ENCODE data around the gene STYXL1. TPM values are rescaled to one million over a fixed set of nuclear protein-coding genes. Genes with fewer than 3 reads are reported as not detected.

The STYXL1 gene
- total RNA-seq, 1 donor from 2014 or later: 45.3 TPM

DNA sequence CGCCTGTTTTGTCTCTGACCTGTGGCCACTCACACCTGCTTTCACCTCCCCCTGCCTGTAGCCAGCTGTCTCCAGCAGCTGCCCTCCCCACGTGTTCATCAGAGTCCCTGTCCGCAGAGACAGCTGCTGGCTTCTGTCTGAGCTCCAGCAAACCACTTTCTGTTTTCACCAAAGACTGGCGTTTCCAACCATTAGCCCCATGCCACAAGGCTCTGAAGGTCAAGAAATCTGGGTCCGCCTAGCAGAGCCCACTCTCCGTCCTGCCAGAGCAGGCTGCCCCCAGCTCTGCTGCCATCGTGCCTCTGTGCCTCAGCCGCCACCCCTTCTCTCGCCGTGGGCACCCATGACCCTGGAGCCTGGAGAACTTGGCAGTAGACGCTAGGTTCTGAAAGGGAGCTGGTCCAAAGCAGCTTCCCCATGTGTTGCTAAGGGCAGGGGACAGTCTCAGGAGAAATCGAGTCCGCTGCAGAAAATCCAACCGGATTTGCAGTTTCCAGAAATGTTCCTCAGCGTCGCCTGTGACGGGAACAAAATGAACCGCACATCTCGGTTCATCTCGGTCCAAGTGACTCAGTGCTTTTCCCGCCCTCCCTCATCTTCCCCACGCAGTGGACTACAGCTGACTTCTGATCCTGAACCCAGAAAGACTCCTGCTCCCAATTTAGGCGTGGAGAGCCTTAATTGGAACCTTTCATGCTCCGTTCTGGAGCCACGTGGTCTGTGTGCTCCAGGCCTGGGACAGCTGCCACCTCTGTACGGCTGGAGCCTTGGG is 81.4 kb downstream of the STYXL1 start:
- Histone ChIP-seq H3K79me2 (ENCODE audit: insufficient read depth, low read length) (no peaks in the 10 kb centered on the region), H3K36me3 (ENCODE audit: insufficient read depth, low read length) (no peaks in the 10 kb centered on the region), H3K9ac (ENCODE audit: low read length) (no peak overlapping the region), H2AFZ (ENCODE audit: low read depth, low read length) (no peak overlapping the region), H3K27ac (ENCODE audit: low read depth, low read length) (no peak overlapping the region), H3K27me3 (ENCODE audit: insufficient read depth, low read length) (no peaks in the 10 kb centered on the region), H3K4me2 (ENCODE audit: low read length) (no peak overlapping the region), H3K4me3 (ENCODE audit: insufficient read depth, low read depth, low read length) (no peak overlapping the region), H3K4me1 (ENCODE audit: insufficient read depth, low read length) (peaks cover 27% of the 10 kb centered on the region), H4K20me1 (ENCODE audit: insufficient read depth, low read length) (peaks cover 6% of the 10 kb centered on the region), H3K9me3 (ENCODE audit: insufficient read depth, low read depth, low read length) (no peaks in the 10 kb centered on the region)
- Mint-ChIP-seq H3K27me3 (ENCODE audit: low read depth, unreplicated experiment) (no peaks in the 10 kb centered on the region), H3K4me3 (ENCODE audit: unreplicated experiment) (no peak overlapping the region), H3K36me3 (ENCODE audit: low read depth, unreplicated experiment) (peaks cover 28% of the 10 kb centered on the region), H3K27ac (ENCODE audit: unreplicated experiment) (no peak overlapping the region), H3K4me1 (ENCODE audit: low read depth, unreplicated experiment) (peaks cover 14% of the 10 kb centered on the region), H3K9me3 (ENCODE audit: unreplicated experiment) (no peaks in the 10 kb centered on the region)
- FAIRE-seq (no peak), DNase-seq (ENCODE audit: low read depth) (peak; percentile 50)
- TF ChIP-seq, protein P1, sequence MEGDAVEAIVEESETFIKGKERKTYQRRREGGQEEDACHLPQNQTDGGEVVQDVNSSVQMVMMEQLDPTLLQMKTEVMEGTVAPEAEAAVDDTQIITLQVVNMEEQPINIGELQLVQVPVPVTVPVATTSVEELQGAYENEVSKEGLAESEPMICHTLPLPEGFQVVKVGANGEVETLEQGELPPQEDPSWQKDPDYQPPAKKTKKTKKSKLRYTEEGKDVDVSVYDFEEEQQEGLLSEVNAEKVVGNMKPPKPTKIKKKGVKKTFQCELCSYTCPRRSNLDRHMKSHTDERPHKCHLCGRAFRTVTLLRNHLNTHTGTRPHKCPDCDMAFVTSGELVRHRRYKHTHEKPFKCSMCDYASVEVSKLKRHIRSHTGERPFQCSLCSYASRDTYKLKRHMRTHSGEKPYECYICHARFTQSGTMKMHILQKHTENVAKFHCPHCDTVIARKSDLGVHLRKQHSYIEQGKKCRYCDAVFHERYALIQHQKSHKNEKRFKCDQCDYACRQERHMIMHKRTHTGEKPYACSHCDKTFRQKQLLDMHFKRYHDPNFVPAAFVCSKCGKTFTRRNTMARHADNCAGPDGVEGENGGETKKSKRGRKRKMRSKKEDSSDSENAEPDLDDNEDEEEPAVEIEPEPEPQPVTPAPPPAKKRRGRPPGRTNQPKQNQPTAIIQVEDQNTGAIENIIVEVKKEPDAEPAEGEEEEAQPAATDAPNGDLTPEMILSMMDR (IDR thresholded peaks at IDR 0.05; ENCODE audit: insufficient read depth, low read depth, low read length): no peak
- TF ChIP-seq EZH2 (IDR thresholded peaks at IDR 0.05; ENCODE audit: insufficient read depth, low read length): no peak

DNA sequence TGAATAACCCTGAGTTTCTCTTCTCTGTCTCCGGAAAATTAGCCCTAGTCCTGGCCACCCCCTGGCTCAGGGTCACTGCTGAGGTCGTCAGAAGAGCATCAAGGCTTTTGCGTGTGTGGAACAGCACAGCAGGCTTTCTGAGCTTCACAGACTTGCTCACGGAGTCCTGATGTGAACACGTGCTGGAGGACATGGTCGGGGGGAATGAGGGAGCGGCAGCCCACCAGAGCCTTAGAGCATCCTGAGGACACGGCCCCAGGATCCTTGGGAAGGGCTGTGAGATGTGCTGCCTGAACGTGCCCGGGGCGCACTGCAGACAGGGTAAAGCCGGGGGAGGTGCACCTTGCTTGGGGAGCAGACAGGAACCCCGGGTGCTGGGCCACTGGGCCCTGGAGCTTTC is 82.2 kb downstream of the STYXL1 start:
- FAIRE-seq (no peak), DNase-seq (ENCODE audit: low read depth) (no peak)
- H3K27ac Mint-ChIP-seq (ENCODE audit: unreplicated experiment): peak overlapping the region; percentile 34
- no peak overlapping the region for H3K27ac ChIP-seq (ENCODE audit: low read depth, low read length)
- H3K9ac ChIP-seq (ENCODE audit: low read length): no peak overlapping the region
- H3K27me3 Mint-ChIP-seq (ENCODE audit: low read depth, unreplicated experiment): no peaks in the 10 kb centered on the region
- H3K4me1 Mint-ChIP-seq (ENCODE audit: low read depth, unreplicated experiment): peaks cover 14% of the 10 kb centered on the region
- H3K36me3 Mint-ChIP-seq (ENCODE audit: low read depth, unreplicated experiment): peaks cover 29% of the 10 kb centered on the region
- no peaks in the 10 kb centered on the region for H3K36me3 ChIP-seq (ENCODE audit: insufficient read depth, low read length)
- no peak overlapping the region for H3K4me2 ChIP-seq (ENCODE audit: low read length)
- H3K4me1 ChIP-seq (ENCODE audit: insufficient read depth, low read length): peaks cover 27% of the 10 kb centered on the region
- H3K9me3 Mint-ChIP-seq (ENCODE audit: unreplicated experiment): no peaks in the 10 kb centered on the region
- TF ChIP-seq EZH2 (IDR thresholded peaks at IDR 0.05; ENCODE audit: insufficient read depth, low read length): no peak
- TF ChIP-seq, protein P1 (IDR thresholded peaks at IDR 0.05; ENCODE audit: insufficient read depth, low read depth, low read length): no peak
- H2AFZ ChIP-seq (ENCODE audit: low read depth, low read length): no peak overlapping the region
- no peaks in the 10 kb centered on the region for H3K9me3 ChIP-seq (ENCODE audit: insufficient read depth, low read depth, low read length)
- H3K27me3 ChIP-seq (ENCODE audit: insufficient read depth, low read length): no peaks in the 10 kb centered on the region
- H3K4me3 ChIP-seq (ENCODE audit: insufficient read depth, low read depth, low read length): no peak overlapping the region
- H4K20me1 ChIP-seq (ENCODE audit: insufficient read depth, low read length): peaks cover 6% of the 10 kb centered on the region
- no peaks in the 10 kb centered on the region for H3K79me2 ChIP-seq (ENCODE audit: insufficient read depth, low read length)
- no peak overlapping the region for H3K4me3 Mint-ChIP-seq (ENCODE audit: unreplicated experiment)

DNA sequence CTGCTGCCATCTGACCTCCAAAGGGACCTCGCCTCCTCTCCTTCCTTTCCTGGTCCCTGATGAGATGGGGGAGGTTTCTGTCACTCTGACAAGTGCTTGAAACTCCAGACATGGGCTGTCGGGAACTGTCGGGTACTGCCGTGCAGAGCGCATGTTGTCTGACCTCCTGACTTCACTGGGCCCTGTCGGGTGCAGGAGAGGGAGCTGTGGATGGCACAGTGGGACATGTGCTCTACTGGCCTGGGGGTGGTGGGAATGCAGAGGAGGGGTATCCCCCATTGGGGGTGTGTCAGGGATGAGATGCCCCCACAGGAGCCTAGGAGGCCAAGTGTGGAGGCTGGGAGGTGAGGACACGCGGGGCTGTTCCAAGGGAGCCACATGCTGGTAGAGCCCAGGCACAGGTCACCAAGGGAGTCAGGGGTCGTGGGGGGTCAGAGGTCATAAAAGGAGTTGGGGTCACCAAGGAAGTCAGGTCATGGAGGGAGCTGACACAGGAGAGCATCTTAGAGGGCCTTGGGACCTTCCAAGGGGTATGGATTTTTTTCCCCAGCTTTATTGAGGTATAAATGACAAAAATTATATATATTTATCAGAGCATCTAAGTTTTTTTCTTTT is 84.3 kb downstream of the STYXL1 start:
- H3K27ac Mint-ChIP-seq (ENCODE audit: unreplicated experiment): no peak overlapping the region
- H3K36me3 Mint-ChIP-seq (ENCODE audit: low read depth, unreplicated experiment): peaks cover 20% of the 10 kb centered on the region
- no peaks in the 10 kb centered on the region for H3K27me3 Mint-ChIP-seq (ENCODE audit: low read depth, unreplicated experiment)
- Histone ChIP-seq H3K9me3 (ENCODE audit: insufficient read depth, low read depth, low read length) (no peaks in the 10 kb centered on the region), H3K4me3 (ENCODE audit: insufficient read depth, low read depth, low read length) (no peak overlapping the region), H3K79me2 (ENCODE audit: insufficient read depth, low read length) (no peaks in the 10 kb centered on the region), H4K20me1 (ENCODE audit: insufficient read depth, low read length) (peaks cover 6% of the 10 kb centered on the region), H3K36me3 (ENCODE audit: insufficient read depth, low read length) (no peaks in the 10 kb centered on the region), H3K4me1 (ENCODE audit: insufficient read depth, low read length) (peaks cover 24% of the 10 kb centered on the region), H3K9ac (ENCODE audit: low read length) (peak overlapping the region; percentile 85), H3K4me2 (ENCODE audit: low read length) (peak overlapping the region; percentile 71), H3K27ac (ENCODE audit: low read depth, low read length) (peak overlapping the region; percentile 97), H3K27me3 (ENCODE audit: insufficient read depth, low read length) (no peaks in the 10 kb centered on the region), H2AFZ (ENCODE audit: low read depth, low read length) (no peak overlapping the region)
- H3K9me3 Mint-ChIP-seq (ENCODE audit: unreplicated experiment): no peaks in the 10 kb centered on the region
- no peak overlapping the region for H3K4me3 Mint-ChIP-seq (ENCODE audit: unreplicated experiment)
- TF ChIP-seq EZH2 (IDR thresholded peaks at IDR 0.05; ENCODE audit: insufficient read depth, low read length): no peak
- TF ChIP-seq, protein P1 (IDR thresholded peaks at IDR 0.05; ENCODE audit: insufficient read depth, low read depth, low read length): no peak
- peaks cover 4% of the 10 kb centered on the region for H3K4me1 Mint-ChIP-seq (ENCODE audit: low read depth, unreplicated experiment)
- no peak for DNase-seq (ENCODE audit: low read depth)
- no peak for FAIRE-seq

Data from astrocyte (in vitro differentiated cells and primary cell).